Mammary epithelial cell (primary cell): ENCODE measurements around the gene KIF26A.

Source experiments
- CTCF ChIP-seq, 2 donors: IDR thresholded peaks in 1 of 2; conservative IDR thresholded peaks in 1 of 2; 2 replicates each; pipeline ENCODE4 v1.5.1; 2011 to 2012; ENCODE audit warnings: inconsistent platforms in 2 of 2, low read length in 2 of 2, mild to moderate bottlenecking in 2 of 2, control low read depth in 1 of 2, low read depth in 1 of 2; ENCODE audit not compliant: insufficient read depth in 1 of 2; ENCODE audit errors: extremely low read depth in 1 of 2
- EZH2 ChIP-seq: IDR thresholded peaks from 2 replicates; pipeline ENCODE4 v1.6.1; 2012; ENCODE audit warnings: low read length, inconsistent platforms, borderline replicate concordance

- TF ChIP-seq EZH2 (no peak), CTCF (conservative IDR thresholded peaks at IDR 0.05 in 1 of 2, IDR thresholded peaks at IDR 0.05 in 1 of 2; ENCODE audit: extremely low read depth in 1 of 2, insufficient read depth in 1 of 2, low read depth in 1 of 2, low read length in 2 of 2) (no peak)
Observed at GRCh38 chr14:104176611-104177010, 38.2 kb downstream of the KIF26A start.
